ENCODE data around the gene PRKCQ.

The PRKCQ gene

GRCh38 chr10:6579904-6580278 is at the start of gene PRKCQ:
Gene PRKCQ, minus strand, starts transcription at chr10:6580276. Its CDS starts 65,141 bp downstream, at chr10:6515135.
- FAIRE-seq = no peak
- TF ChIP-seq POLR2A (IDR thresholded peaks at IDR 0.05; ENCODE audit: low read depth, low read length) = no peak
- DNase-seq (ENCODE audit: insufficient read length, low spot score) = no peak

GRCh38 chr10:6625428-6625827 is 45.4 kb upstream of the PRKCQ start:
- no peak for TF ChIP-seq POLR2A (IDR thresholded peaks at IDR 0.05; ENCODE audit: low read depth, low read length)
- DNase-seq (ENCODE audit: insufficient read length, low spot score) (no peak), FAIRE-seq (no peak)

DNA sequence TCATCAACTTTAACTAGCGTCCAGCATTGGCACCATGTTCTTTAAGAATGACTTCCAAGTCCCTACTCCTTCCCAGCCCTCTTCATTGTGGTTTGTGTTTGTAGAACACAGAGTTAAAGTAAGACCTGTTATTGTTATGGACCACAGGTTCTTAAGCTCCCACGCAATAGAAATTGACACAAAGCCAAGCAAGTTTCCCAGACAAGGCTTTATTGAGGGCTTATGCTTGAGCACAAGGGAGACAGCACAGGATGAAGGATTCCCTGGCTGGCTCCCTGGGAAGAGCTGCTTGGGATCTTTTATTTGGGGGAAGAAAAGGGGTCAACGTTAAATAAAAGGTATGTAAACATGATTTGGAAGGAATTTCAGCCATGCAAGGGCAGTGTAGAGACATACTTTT is 44.3 kb upstream of the PRKCQ start:
- no peak for DNase-seq (ENCODE audit: insufficient read length, low spot score)
- no peak for FAIRE-seq
- TF ChIP-seq POLR2A (IDR thresholded peaks at IDR 0.05; ENCODE audit: low read depth, low read length) = no peak

- no peak for FAIRE-seq
Measured at GRCh38 chr10:6622921-6623320, 42.8 kb upstream of the PRKCQ start.

GRCh38 chr10:6621536-6621935 is 41.5 kb upstream of the PRKCQ start:
- FAIRE-seq (no peak), DNase-seq (ENCODE audit: insufficient read length, low spot score) (no peak)
- no peak for TF ChIP-seq POLR2A (IDR thresholded peaks at IDR 0.05; ENCODE audit: low read depth, low read length)

More at GRCh38 chr10:6622921-6623320, 42.8 kb upstream of the PRKCQ start:
- DNase-seq (ENCODE audit: insufficient read length, low spot score) = no peak
- no peak for TF ChIP-seq POLR2A (IDR thresholded peaks at IDR 0.05; ENCODE audit: low read depth, low read length)

- DNase-seq (ENCODE audit: insufficient read length, low spot score) (no peak), FAIRE-seq (no peak)
- TF ChIP-seq POLR2A (IDR thresholded peaks at IDR 0.05; ENCODE audit: low read depth, low read length) = no peak
Measured at GRCh38 chr10:6619660-6620059, 39.6 kb upstream of the PRKCQ start.

- no peak for FAIRE-seq
- no peak for DNase-seq (ENCODE audit: insufficient read length, low spot score)
- no peak for TF ChIP-seq POLR2A (IDR thresholded peaks at IDR 0.05; ENCODE audit: low read depth, low read length)
Measured at GRCh38 chr10:6618340-6618739, 38.3 kb upstream of the PRKCQ start.

GRCh38 chr10:6617309-6618076 is 37.4 kb upstream of the PRKCQ start:
- FAIRE-seq (no peak), DNase-seq (ENCODE audit: insufficient read length, low spot score) (no peak)
- TF ChIP-seq POLR2A (IDR thresholded peaks at IDR 0.05; ENCODE audit: low read depth, low read length) = no peak

GRCh38 chr10:6615971-6616370 is 35.9 kb upstream of the PRKCQ start:
- no peak for TF ChIP-seq POLR2A (IDR thresholded peaks at IDR 0.05; ENCODE audit: low read depth, low read length)
- DNase-seq (ENCODE audit: insufficient read length, low spot score) (no peak), FAIRE-seq (no peak)

GRCh38 chr10:6612371-6612770 is 32.3 kb upstream of the PRKCQ start:
- FAIRE-seq = no peak
- no peak for TF ChIP-seq POLR2A (IDR thresholded peaks at IDR 0.05; ENCODE audit: low read depth, low read length)
- no peak for DNase-seq (ENCODE audit: insufficient read length, low spot score)

DNA sequence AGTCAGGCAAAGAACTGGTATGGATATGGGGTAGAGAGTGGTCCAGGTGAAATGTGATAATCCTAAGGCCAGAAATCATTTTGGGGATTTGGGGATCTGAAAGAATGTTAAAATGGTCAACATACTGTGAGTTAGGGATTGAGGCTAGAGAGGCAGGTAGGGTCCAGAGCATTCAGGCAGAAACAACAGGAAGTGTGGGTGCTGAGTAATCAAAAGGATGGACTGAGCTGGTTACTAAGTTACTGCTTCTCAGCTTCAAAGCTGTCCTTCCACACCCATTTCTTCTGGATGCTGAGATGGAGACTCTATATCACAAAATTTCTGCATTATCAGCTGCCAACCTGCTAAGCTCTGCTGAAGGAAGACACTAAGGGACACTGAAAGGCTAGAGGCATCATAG is 30.6 kb upstream of the PRKCQ start:
- FAIRE-seq (no peak), DNase-seq (ENCODE audit: insufficient read length, low spot score) (no peak)
- TF ChIP-seq POLR2A (IDR thresholded peaks at IDR 0.05; ENCODE audit: low read depth, low read length) = no peak

DNA sequence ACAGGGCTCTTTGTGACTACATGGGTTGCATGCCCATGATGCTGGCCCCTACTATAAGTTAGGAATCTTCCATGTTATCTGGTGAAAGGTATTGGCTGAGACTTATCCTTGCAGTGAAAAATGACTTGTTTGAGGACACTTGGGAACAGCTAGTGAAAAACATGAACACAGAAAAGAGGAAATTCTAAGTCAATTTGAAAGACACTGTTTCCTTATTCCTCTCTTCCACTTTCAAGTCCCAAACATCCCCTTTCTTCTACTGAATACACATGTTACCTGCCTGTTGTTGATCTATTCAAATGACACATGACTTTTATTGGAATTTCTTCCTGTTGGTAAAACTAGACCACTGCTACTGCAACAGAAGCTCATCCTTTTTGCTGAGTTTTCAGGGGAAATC is 29.5 kb upstream of the PRKCQ start:
- DNase-seq (ENCODE audit: insufficient read length, low spot score) (no peak), FAIRE-seq (no peak)
- no peak for TF ChIP-seq POLR2A (IDR thresholded peaks at IDR 0.05; ENCODE audit: low read depth, low read length)

GRCh38 chr10:6607778-6608177 is 27.7 kb upstream of the PRKCQ start:
- DNase-seq (ENCODE audit: insufficient read length, low spot score) (no peak), FAIRE-seq (no peak)
- no peak for TF ChIP-seq POLR2A (IDR thresholded peaks at IDR 0.05; ENCODE audit: low read depth, low read length)

GRCh38 chr10:6607182-6607581 is 27.1 kb upstream of the PRKCQ start:
- DNase-seq (ENCODE audit: insufficient read length, low spot score) (no peak), FAIRE-seq (no peak)
- TF ChIP-seq POLR2A (IDR thresholded peaks at IDR 0.05; ENCODE audit: low read depth, low read length) = no peak

Measured in H54 (cell line).